Liver (tissue), 9 donors: ENCODE measurements around the gene CACNG6. TPM values are rescaled to one million over a fixed set of nuclear protein-coding genes. Genes with fewer than 3 reads are reported as not detected.

Experiments used
- DNase-seq: peaks from one replicate; pipeline ENCODE4 v3.0.0-alpha.2; 2017; ENCODE audit warnings: low spot score
- H3K27ac ChIP-seq, 2 donors: one replicate each; pipeline ENCODE4 v1.7.0; 2013; ENCODE audit warnings: inconsistent platforms in 2 of 2, low read length in 2 of 2, control low read depth in 1 of 2, low read depth in 1 of 2, mild to moderate bottlenecking in 1 of 2
- H3K27me3 ChIP-seq, 4 donors: one replicate each; pipeline versions ENCODE4 v1.6.1 to v1.7.0; 2013; ENCODE audit warnings: low read length in 3 of 4, inconsistent platforms in 1 of 4, mild to moderate bottlenecking in 1 of 4, moderate library complexity in 1 of 4; ENCODE audit not compliant: control insufficient read depth in 4 of 4, insufficient read depth in 4 of 4
- H3K36me3 ChIP-seq, 4 donors: one replicate each; pipeline versions ENCODE4 v1.6.1 to v1.7.0; 2013; ENCODE audit warnings: low read length in 3 of 4, mild to moderate bottlenecking in 3 of 4, low read depth in 1 of 4, moderate library complexity in 1 of 4; ENCODE audit not compliant: control insufficient read depth in 4 of 4, insufficient read depth in 3 of 4
- H3K4me1 ChIP-seq, 4 donors: one replicate each; pipeline versions ENCODE4 v1.6.1 to v1.7.0; 2013; ENCODE audit warnings: low read length in 3 of 4, mild to moderate bottlenecking in 3 of 4, moderate library complexity in 1 of 4; ENCODE audit not compliant: control insufficient read depth in 4 of 4, insufficient read depth in 4 of 4
- H3K4me3 ChIP-seq, 3 donors: one replicate each; pipeline versions ENCODE4 v1.6.1 to v1.7.0; 2013; ENCODE audit warnings: low read length in 3 of 3, control low read depth in 1 of 3, low read depth in 1 of 3, mild to moderate bottlenecking in 1 of 3
- H3K9ac ChIP-seq, 2 donors: one replicate each; pipeline ENCODE4 v1.7.0; 2013; ENCODE audit warnings: low read length in 2 of 2, mild to moderate bottlenecking in 2 of 2, moderate library complexity in 2 of 2, control low read depth in 1 of 2, low read depth in 1 of 2
- H3K9me3 ChIP-seq, 4 donors: one replicate each; pipeline versions ENCODE4 v1.6.1 to v1.7.0; 2013; ENCODE audit warnings: low read length in 3 of 4; ENCODE audit not compliant: control insufficient read depth in 4 of 4
- ATF3 ChIP-seq: IDR thresholded peaks from 2 replicates; pipeline ENCODE4 v1.6.1; 2016; ENCODE audit warnings: antibody characterized with exemption
- CTCF ChIP-seq: fragments of 150-350 bp; IDR thresholded peaks from 2 replicates; pipeline ENCODE4 v1.5.1; 2017; ENCODE audit warnings: improper control_type of control experiment, low read depth, low read length; ENCODE audit not compliant: missing input control
- FOXA1 ChIP-seq: IDR thresholded peaks from 2 replicates; pipeline ENCODE4 v1.6.1; 2016; ENCODE audit warnings: antibody characterized with exemption
- FOXA2 ChIP-seq: IDR thresholded peaks from 2 replicates; pipeline ENCODE4 v1.6.1; 2016; ENCODE audit warnings: antibody characterized with exemption
- GABPA ChIP-seq, 2 donors: IDR thresholded peaks in 1 of 2; conservative IDR thresholded peaks in 1 of 2; 2 replicates each; pipeline ENCODE4 v1.6.1; 2016; ENCODE audit warnings: antibody characterized with exemption in 2 of 2, mild to moderate bottlenecking in 1 of 2, moderate library complexity in 1 of 2
- HNF4A ChIP-seq, 2 donors: conservative IDR thresholded peaks; 2 replicates each; pipeline ENCODE4 v1.6.1; 2016; ENCODE audit warnings: antibody characterized with exemption in 2 of 2, mild to moderate bottlenecking in 2 of 2
- HNF4G ChIP-seq: IDR thresholded peaks from 2 replicates; pipeline ENCODE4 v1.6.1; 2016; ENCODE audit warnings: antibody characterized with exemption
- JUND ChIP-seq, 2 donors: IDR thresholded peaks; 2 replicates each; pipeline ENCODE4 v1.6.1; 2016; ENCODE audit warnings: antibody characterized with exemption in 2 of 2
- MAX ChIP-seq: IDR thresholded peaks from 2 replicates; pipeline ENCODE4 v1.6.1; 2016; ENCODE audit warnings: antibody characterized with exemption
- NR2F2 ChIP-seq: IDR thresholded peaks from 2 replicates; pipeline ENCODE4 v1.6.1; 2016; ENCODE audit warnings: antibody characterized with exemption
- RAD21 ChIP-seq, 2 donors: IDR thresholded peaks; 2 replicates each; pipeline ENCODE4 v1.6.1; 2016; ENCODE audit warnings: antibody characterized with exemption in 2 of 2, mild to moderate bottlenecking in 2 of 2
- REST ChIP-seq: IDR thresholded peaks from 2 replicates; pipeline ENCODE4 v1.6.1; 2016; ENCODE audit warnings: antibody characterized with exemption, mild to moderate bottlenecking
- RXRA ChIP-seq, 2 donors: IDR thresholded peaks; 2 replicates each; pipeline ENCODE4 v1.6.1; 2017 to 2018; ENCODE audit warnings: antibody characterized with exemption in 2 of 2, mild to moderate bottlenecking in 1 of 2
- SP1 ChIP-seq: IDR thresholded peaks from 2 replicates; pipeline ENCODE4 v1.6.1; 2018; ENCODE audit warnings: antibody characterized with exemption, mild to moderate bottlenecking
- TAF1 ChIP-seq: conservative IDR thresholded peaks from 2 replicates; pipeline ENCODE4 v1.6.1; 2016; ENCODE audit warnings: antibody characterized with exemption, mild to moderate bottlenecking
- YY1 ChIP-seq: IDR thresholded peaks from 2 replicates; pipeline ENCODE4 v1.6.1; 2016; ENCODE audit warnings: antibody characterized with exemption, mild to moderate bottlenecking
- ZBTB33 ChIP-seq: IDR thresholded peaks from 2 replicates; pipeline ENCODE4 v1.6.1; 2016; ENCODE audit warnings: antibody characterized with exemption
- WGBS: extraction: QIAGEN DNeasy Blood & Tissue Kit; methylation state at CpG from one replicate; pipeline ENCODE4 v1.1.7; 2013; 5-methylcytosine and 5-hydroxymethylcytosine counted together
- polyA plus RNA-seq, 2 donors: library from polyadenylated mRNA; stranded (reverse) in 1 of 2; unstranded in 1 of 2; fragments of 200-250 nt in 1 of 2; fragments of >200 nt in 1 of 2; fragmentation: Nextera tagmentation in 1 of 2; extraction: Ambion mirVana in 1 of 2; gene quantifications; one replicate each; pipeline versions ENCODE4 v1.2.1 to v1.2.3, GENCODE V29; 2013 to 2015
- total RNA-seq, 2 donors: library from RNA; depleted of rRNA; stranded (reverse); fragments of >200 nt; gene quantifications; one replicate each; pipeline ENCODE4 v1.2.3, GENCODE V29; 2014
- donor health status: healthy.
- donor health status: healthy.
- donor health status: healthy.
- donor health status: healthy.
- donor health status: healthy.

Gene CACNG6
- total RNA-seq (not detected), polyA plus RNA-seq (not detected)

- H3K4me1 ChIP-seq, result no peaks in the 10 kb centered on the region
- H3K9ac ChIP-seq, result no peak within 1 kb of the TSS
- H3K4me3 ChIP-seq, result peak within 1 kb of the TSS in 1 of 3 donors; percentile 40
- no peak for DNase-seq
- no peak within 1 kb of the TSS for H3K27ac ChIP-seq
- TF ChIP-seq SP1, result no peak
- TF ChIP-seq HNF4G, result no peak
- no peak for TF ChIP-seq ZBTB33
- no peak for TF ChIP-seq CTCF
- no peak for TF ChIP-seq RAD21 (IDR thresholded peaks at IDR 0.05)
- 6% methylated on average over 66 of the region's 66 CpGs for WGBS
- no peaks in the 10 kb centered on the region for H3K36me3 ChIP-seq
- peaks cover 0 to 8% (median 4%) of the 10 kb centered on the region in 4 donors for H3K27me3 ChIP-seq
- no peaks in the 10 kb centered on the region for H3K9me3 ChIP-seq
Observed at GRCh38 chr19:53991224-53992113, at the start of gene CACNG6. Gene CACNG6 (plus strand): TSS chr19:53991637. CDS start chr19:53992878, 1,241 bp downstream.

GRCh38 chr19:53942001-53942786 is 49.2 kb upstream of the CACNG6 start:
- Histone ChIP-seq H3K4me3 (no peak overlapping the region), H3K9me3 (peaks cover 0 to 3% (median under 1%) of the 10 kb centered on the region in 4 donors), H3K4me1 (no peaks in the 10 kb centered on the region), H3K27me3 (peaks cover 2 to 15% (median 4%) of the 10 kb centered on the region in 4 donors), H3K27ac (no peak overlapping the region), H3K36me3 (no peaks in the 10 kb centered on the region), H3K9ac (no peak overlapping the region)
- DNase-seq, result no peak
- 10% methylated on average over 55 of the region's 55 CpGs for WGBS
- TF ChIP-seq FOXA2, result no peak
- TF ChIP-seq RXRA (IDR thresholded peaks at IDR 0.05), result no peak
- no peak for TF ChIP-seq NR2F2
- TF ChIP-seq ZBTB33, result no peak
- TF ChIP-seq REST, result no peak
- TF ChIP-seq MAX, result no peak
- no peak for TF ChIP-seq ATF3
- no peak for TF ChIP-seq JUND (IDR thresholded peaks at IDR 0.05)
- TF ChIP-seq HNF4G, result no peak
- no peak for TF ChIP-seq YY1
- TF ChIP-seq TAF1, result no peak
- TF ChIP-seq FOXA1, result no peak
- no peak for TF ChIP-seq HNF4A (conservative IDR thresholded peaks at IDR 0.05)
- no peak for TF ChIP-seq GABPA (IDR thresholded peaks at IDR 0.05 in 1 of 2, conservative IDR thresholded peaks at IDR 0.05 in 1 of 2)
